ENCODE data around the gene ZCCHC3.

- TF ChIP-seq CTCF (conservative IDR thresholded peaks at IDR 0.05; ENCODE audit: low read depth in 2 of 2), result no peak
- TF ChIP-seq EZH2 (IDR thresholded peaks at IDR 0.05; ENCODE audit: low read depth, unreplicated experiment), result no peak
- TF ChIP-seq POLR2AphosphoS5 (IDR thresholded peaks at IDR 0.05; ENCODE audit: low read depth), result no peak
- no peak for TF ChIP-seq EZH2phosphoT487 (IDR thresholded peaks at IDR 0.05; ENCODE audit: unreplicated experiment)
- TF ChIP-seq ZNF331 (CRISPR knock-in tag; IDR thresholded peaks at IDR 0.05; ENCODE audit: low read depth), result no peak
- no peak for TF ChIP-seq CREB1 (CRISPR knock-in tag; IDR thresholded peaks at IDR 0.05; ENCODE audit: low read depth)
- TF ChIP-seq ZNF462 (CRISPR knock-in tag; IDR thresholded peaks at IDR 0.05), result no peak
- no peak for TF ChIP-seq REST (IDR thresholded peaks at IDR 0.05; ENCODE audit: unreplicated experiment)
- TF ChIP-seq NANOG (IDR thresholded peaks at IDR 0.05; ENCODE audit: borderline replicate concordance), result no peak
- no peak for TF ChIP-seq JUNB (IDR thresholded peaks at IDR 0.05; ENCODE audit: unreplicated experiment)
Observed at GRCh38 chr20:348972-349841, 51.8 kb downstream of the ZCCHC3 start.

Data from GM23338 (cell line).